HEK293 (cell line): ENCODE data around the gene AGO3.

Experiments
- BCL11B ChIP-seq: fragments of 450-650 bp; formaldehyde crosslinking; IDR thresholded peaks from 2 replicates; pipeline ENCODE4 v1.5.1; 2016; ENCODE audit warnings: low read depth, missing biosample characterization, missing genetic modification characterization
- KLF8 ChIP-seq: fragments of 450-650 bp; formaldehyde crosslinking; IDR thresholded peaks from 2 replicates; pipeline ENCODE4 v1.5.1; 2016; ENCODE audit warnings: missing biosample characterization, missing genetic modification characterization
- KLF9 ChIP-seq: fragments of 450-650 bp; formaldehyde crosslinking; IDR thresholded peaks from 2 replicates; pipeline ENCODE4 v1.5.1; 2016; ENCODE audit warnings: missing biosample characterization, missing genetic modification characterization, low read depth
- MYNN ChIP-seq: fragments of 450-650 bp; formaldehyde crosslinking; IDR thresholded peaks from 2 replicates; pipeline ENCODE4 v1.5.1; 2016; ENCODE audit warnings: missing biosample characterization, missing genetic modification characterization, borderline replicate concordance
- SP7 ChIP-seq: fragments of 450-650 bp; formaldehyde crosslinking; IDR thresholded peaks from 2 replicates; pipeline ENCODE4 v1.5.1; 2016; ENCODE audit warnings: missing biosample characterization, missing genetic modification characterization
- TRIM28 ChIP-seq: IDR thresholded peaks from 2 replicates; pipeline ENCODE4 v1.6.1; 2011; ENCODE audit warnings: low read length, control low read depth, borderline replicate concordance
- WT1 ChIP-seq: fragments of 450-650 bp; formaldehyde crosslinking; IDR thresholded peaks from 2 replicates; pipeline ENCODE4 v1.5.1; 2016; ENCODE audit warnings: missing biosample characterization, missing genetic modification characterization
- YY1 ChIP-seq: fragments of 450-650 bp; formaldehyde crosslinking; IDR thresholded peaks from 2 replicates; pipeline ENCODE4 v1.5.1; 2018; ENCODE audit warnings: missing biosample characterization, missing genetic modification characterization
- ZNF121 ChIP-seq: fragments of 450-650 bp; formaldehyde crosslinking; IDR thresholded peaks from 2 replicates; pipeline ENCODE4 v1.5.1; 2016; ENCODE audit warnings: missing biosample characterization, missing genetic modification characterization
- ZNF169 ChIP-seq: fragments of 450-650 bp; formaldehyde crosslinking; IDR thresholded peaks from 2 replicates; pipeline ENCODE4 v1.5.1; 2016; ENCODE audit warnings: missing biosample characterization, missing genetic modification characterization
- ZNF311 ChIP-seq: fragments of 450-650 bp; formaldehyde crosslinking; IDR thresholded peaks from 2 replicates; pipeline ENCODE4 v1.5.1; 2017; ENCODE audit warnings: missing biosample characterization, missing genetic modification characterization, borderline replicate concordance
- ZNF391 ChIP-seq: fragments of 450-650 bp; formaldehyde crosslinking; IDR thresholded peaks from 2 replicates; pipeline ENCODE4 v1.5.1; 2016; ENCODE audit warnings: low read depth, missing biosample characterization, missing genetic modification characterization, borderline replicate concordance
- ZNF555 ChIP-seq: fragments of 450-650 bp; formaldehyde crosslinking; conservative IDR thresholded peaks from 2 replicates; pipeline ENCODE4 v1.5.1; 2017; ENCODE audit warnings: missing biosample characterization, mild to moderate bottlenecking, missing genetic modification characterization, inconsistent platforms
- ZSCAN23 ChIP-seq: fragments of 450-650 bp; formaldehyde crosslinking; IDR thresholded peaks from 2 replicates; pipeline ENCODE4 v1.5.1; 2016; ENCODE audit warnings: missing biosample characterization, missing genetic modification characterization
- TF ChIP-seq, protein P1 (sequence below): fragments of 450-650 bp; formaldehyde crosslinking; IDR thresholded peaks from 2 replicates; pipeline ENCODE4 v1.5.0; 2017; ENCODE audit warnings: missing biosample characterization, missing genetic modification characterization, borderline replicate concordance
- TF ChIP-seq, protein P2 (sequence below): fragments of 450-650 bp; formaldehyde crosslinking; IDR thresholded peaks from 2 replicates; pipeline ENCODE4 v1.5.1; 2016; ENCODE audit warnings: missing biosample characterization, missing genetic modification characterization
- TF ChIP-seq, protein P3 (sequence below): fragments of 450-650 bp; formaldehyde crosslinking; IDR thresholded peaks from 2 replicates; pipeline ENCODE4 v1.5.1; 2016; ENCODE audit warnings: missing biosample characterization, missing genetic modification characterization
- TF ChIP-seq, protein P4 (sequence below): fragments of 450-650 bp; formaldehyde crosslinking; IDR thresholded peaks from 2 replicates; pipeline ENCODE4 v1.5.1; 2016; ENCODE audit warnings: missing biosample characterization, missing genetic modification characterization
- TF ChIP-seq, protein P5 (sequence below): fragments of 450-650 bp; formaldehyde crosslinking; IDR thresholded peaks from 2 replicates; pipeline ENCODE4 v1.5.1; 2017; ENCODE audit warnings: missing biosample characterization, missing genetic modification characterization
- TF ChIP-seq, protein P6 (sequence below): fragments of 450-650 bp; IDR thresholded peaks from 2 replicates; pipeline ENCODE4 v1.5.1; 2018; ENCODE audit warnings: missing biosample characterization, missing genetic modification characterization
- TF ChIP-seq, protein P7 (sequence below): fragments of 450-650 bp; formaldehyde crosslinking; IDR thresholded peaks from 2 replicates; pipeline ENCODE4 v1.5.1; 2016; ENCODE audit warnings: missing biosample characterization, missing genetic modification characterization
- TF ChIP-seq, protein P8 (sequence below): fragments of 450-650 bp; formaldehyde crosslinking; conservative IDR thresholded peaks from 2 replicates; pipeline ENCODE4 v1.5.1; 2016; ENCODE audit warnings: low read depth, missing biosample characterization, missing genetic modification characterization

Gene AGO3

DNA sequence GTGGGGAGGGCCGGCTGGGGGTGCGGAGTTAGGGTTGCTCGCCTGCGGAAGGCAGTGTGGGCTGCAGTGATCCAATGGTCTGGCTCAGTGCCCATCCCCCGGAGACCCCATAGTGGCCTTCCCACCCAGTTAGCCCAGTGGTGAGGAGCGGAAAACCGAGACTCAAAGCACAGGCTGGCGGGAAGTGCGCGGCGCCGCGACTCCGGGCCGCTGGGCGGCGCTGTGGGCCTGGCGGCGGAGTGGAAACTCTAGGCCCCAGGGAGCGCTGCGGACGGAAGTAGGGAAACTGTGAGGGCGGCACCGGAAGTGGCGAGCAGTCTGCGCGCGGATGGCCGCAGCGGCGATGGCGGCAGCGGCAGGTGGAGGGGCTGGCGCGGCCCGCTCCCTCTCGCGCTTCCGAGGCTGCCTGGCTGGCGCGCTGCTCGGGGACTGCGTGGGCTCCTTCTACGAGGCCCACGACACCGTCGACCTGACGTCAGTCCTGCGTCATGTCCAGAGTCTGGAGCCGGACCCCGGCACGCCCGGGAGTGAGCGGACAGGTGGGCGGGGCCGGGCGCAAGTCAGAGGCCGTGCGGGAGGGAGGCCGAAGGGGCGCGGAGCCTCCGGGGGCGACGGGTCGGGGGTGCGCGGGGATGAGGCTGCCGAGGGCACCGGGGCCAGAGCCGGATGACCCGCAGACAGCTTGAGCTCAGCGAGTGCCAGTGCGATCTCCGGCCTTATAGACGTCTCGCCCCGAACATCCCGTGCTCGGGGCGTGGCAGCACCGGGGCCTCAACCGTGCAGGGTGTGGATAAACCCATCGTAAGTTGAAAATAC, 157.9 kb downstream of the AGO3 start, which contains the start of gene ADPRS (continued):
- TF ChIP-seq ZNF391 (tag by site-specific recombination) (peak; percentile 79; the same call in 1 of the 2 replicates), KLF8 (tag by site-specific recombination) (peak; percentile 98), SP7 (tag by site-specific recombination) (peak; percentile 91), ZNF121 (peak; percentile 66; the same call in 1 of the 2 replicates), MYNN (0 out of 2 replicates have a peak, but pooled peaks have one; percentile 17), WT1 (tag by site-specific recombination) (peak; percentile 45; the same call in 1 of the 2 replicates), ZNF555 (tag by site-specific recombination) (no peak), ZNF311 (tag by site-specific recombination) (no peak), TRIM28 (no peak), YY1 (peak; percentile 99), KLF9 (tag by site-specific recombination) (peak; percentile 100), ZSCAN23 (tag by site-specific recombination) (no peak), BCL11B (tag by site-specific recombination) (peak; percentile 70; the same call in 1 of the 2 replicates), ZNF169 (tag by site-specific recombination) (no peak; the same call in 1 of the 2 replicates)
- TF ChIP-seq, protein P1, sequence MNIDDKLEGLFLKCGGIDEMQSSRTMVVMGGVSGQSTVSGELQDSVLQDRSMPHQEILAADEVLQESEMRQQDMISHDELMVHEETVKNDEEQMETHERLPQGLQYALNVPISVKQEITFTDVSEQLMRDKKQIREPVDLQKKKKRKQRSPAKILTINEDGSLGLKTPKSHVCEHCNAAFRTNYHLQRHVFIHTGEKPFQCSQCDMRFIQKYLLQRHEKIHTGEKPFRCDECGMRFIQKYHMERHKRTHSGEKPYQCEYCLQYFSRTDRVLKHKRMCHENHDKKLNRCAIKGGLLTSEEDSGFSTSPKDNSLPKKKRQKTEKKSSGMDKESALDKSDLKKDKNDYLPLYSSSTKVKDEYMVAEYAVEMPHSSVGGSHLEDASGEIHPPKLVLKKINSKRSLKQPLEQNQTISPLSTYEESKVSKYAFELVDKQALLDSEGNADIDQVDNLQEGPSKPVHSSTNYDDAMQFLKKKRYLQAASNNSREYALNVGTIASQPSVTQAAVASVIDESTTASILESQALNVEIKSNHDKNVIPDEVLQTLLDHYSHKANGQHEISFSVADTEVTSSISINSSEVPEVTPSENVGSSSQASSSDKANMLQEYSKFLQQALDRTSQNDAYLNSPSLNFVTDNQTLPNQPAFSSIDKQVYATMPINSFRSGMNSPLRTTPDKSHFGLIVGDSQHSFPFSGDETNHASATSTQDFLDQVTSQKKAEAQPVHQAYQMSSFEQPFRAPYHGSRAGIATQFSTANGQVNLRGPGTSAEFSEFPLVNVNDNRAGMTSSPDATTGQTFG (tag by site-specific recombination): peak; percentile 94
- TF ChIP-seq, protein P2, sequence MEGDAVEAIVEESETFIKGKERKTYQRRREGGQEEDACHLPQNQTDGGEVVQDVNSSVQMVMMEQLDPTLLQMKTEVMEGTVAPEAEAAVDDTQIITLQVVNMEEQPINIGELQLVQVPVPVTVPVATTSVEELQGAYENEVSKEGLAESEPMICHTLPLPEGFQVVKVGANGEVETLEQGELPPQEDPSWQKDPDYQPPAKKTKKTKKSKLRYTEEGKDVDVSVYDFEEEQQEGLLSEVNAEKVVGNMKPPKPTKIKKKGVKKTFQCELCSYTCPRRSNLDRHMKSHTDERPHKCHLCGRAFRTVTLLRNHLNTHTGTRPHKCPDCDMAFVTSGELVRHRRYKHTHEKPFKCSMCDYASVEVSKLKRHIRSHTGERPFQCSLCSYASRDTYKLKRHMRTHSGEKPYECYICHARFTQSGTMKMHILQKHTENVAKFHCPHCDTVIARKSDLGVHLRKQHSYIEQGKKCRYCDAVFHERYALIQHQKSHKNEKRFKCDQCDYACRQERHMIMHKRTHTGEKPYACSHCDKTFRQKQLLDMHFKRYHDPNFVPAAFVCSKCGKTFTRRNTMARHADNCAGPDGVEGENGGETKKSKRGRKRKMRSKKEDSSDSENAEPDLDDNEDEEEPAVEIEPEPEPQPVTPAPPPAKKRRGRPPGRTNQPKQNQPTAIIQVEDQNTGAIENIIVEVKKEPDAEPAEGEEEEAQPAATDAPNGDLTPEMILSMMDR (tag by site-specific recombination): peak; percentile 100
- TF ChIP-seq, protein P3, sequence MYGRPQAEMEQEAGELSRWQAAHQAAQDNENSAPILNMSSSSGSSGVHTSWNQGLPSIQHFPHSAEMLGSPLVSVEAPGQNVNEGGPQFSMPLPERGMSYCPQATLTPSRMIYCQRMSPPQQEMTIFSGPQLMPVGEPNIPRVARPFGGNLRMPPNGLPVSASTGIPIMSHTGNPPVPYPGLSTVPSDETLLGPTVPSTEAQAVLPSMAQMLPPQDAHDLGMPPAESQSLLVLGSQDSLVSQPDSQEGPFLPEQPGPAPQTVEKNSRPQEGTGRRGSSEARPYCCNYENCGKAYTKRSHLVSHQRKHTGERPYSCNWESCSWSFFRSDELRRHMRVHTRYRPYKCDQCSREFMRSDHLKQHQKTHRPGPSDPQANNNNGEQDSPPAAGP (tag by site-specific recombination): peak; percentile 92
- TF ChIP-seq, protein P4, sequence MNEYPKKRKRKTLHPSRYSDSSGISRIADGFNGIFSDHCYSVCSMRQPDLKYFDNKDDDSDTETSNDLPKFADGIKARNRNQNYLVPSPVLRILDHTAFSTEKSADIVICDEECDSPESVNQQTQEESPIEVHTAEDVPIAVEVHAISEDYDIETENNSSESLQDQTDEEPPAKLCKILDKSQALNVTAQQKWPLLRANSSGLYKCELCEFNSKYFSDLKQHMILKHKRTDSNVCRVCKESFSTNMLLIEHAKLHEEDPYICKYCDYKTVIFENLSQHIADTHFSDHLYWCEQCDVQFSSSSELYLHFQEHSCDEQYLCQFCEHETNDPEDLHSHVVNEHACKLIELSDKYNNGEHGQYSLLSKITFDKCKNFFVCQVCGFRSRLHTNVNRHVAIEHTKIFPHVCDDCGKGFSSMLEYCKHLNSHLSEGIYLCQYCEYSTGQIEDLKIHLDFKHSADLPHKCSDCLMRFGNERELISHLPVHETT (tag by site-specific recombination): peak; percentile 94
- TF ChIP-seq, protein P5, sequence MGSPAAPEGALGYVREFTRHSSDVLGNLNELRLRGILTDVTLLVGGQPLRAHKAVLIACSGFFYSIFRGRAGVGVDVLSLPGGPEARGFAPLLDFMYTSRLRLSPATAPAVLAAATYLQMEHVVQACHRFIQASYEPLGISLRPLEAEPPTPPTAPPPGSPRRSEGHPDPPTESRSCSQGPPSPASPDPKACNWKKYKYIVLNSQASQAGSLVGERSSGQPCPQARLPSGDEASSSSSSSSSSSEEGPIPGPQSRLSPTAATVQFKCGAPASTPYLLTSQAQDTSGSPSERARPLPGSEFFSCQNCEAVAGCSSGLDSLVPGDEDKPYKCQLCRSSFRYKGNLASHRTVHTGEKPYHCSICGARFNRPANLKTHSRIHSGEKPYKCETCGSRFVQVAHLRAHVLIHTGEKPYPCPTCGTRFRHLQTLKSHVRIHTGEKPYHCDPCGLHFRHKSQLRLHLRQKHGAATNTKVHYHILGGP (tag by site-specific recombination): peak; percentile 6; the same call in 1 of the 2 replicates
- TF ChIP-seq, protein P6, sequence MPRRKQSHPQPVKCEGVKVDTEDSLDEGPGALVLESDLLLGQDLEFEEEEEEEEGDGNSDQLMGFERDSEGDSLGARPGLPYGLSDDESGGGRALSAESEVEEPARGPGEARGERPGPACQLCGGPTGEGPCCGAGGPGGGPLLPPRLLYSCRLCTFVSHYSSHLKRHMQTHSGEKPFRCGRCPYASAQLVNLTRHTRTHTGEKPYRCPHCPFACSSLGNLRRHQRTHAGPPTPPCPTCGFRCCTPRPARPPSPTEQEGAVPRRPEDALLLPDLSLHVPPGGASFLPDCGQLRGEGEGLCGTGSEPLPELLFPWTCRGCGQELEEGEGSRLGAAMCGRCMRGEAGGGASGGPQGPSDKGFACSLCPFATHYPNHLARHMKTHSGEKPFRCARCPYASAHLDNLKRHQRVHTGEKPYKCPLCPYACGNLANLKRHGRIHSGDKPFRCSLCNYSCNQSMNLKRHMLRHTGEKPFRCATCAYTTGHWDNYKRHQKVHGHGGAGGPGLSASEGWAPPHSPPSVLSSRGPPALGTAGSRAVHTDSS (tag by site-specific recombination): no peak
- TF ChIP-seq, protein P7, sequence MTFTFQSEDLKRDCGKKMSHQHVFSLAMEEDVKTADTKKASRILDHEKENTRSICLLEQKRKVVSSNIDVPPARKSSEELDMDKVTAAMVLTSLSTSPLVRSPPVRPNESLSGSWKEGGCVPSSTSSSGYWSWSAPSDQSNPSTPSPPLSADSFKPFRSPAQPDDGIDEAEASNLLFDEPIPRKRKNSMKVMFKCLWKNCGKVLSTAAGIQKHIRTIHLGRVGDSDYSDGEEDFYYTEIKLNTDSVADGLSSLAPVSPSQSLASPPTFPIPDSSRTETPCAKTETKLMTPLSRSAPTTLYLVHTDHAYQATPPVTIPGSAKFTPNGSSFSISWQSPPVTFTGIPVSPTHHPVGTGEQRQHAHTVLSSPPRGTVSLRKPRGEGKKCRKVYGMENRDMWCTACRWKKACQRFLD (tag by site-specific recombination): no peak
- TF ChIP-seq, protein P8, sequence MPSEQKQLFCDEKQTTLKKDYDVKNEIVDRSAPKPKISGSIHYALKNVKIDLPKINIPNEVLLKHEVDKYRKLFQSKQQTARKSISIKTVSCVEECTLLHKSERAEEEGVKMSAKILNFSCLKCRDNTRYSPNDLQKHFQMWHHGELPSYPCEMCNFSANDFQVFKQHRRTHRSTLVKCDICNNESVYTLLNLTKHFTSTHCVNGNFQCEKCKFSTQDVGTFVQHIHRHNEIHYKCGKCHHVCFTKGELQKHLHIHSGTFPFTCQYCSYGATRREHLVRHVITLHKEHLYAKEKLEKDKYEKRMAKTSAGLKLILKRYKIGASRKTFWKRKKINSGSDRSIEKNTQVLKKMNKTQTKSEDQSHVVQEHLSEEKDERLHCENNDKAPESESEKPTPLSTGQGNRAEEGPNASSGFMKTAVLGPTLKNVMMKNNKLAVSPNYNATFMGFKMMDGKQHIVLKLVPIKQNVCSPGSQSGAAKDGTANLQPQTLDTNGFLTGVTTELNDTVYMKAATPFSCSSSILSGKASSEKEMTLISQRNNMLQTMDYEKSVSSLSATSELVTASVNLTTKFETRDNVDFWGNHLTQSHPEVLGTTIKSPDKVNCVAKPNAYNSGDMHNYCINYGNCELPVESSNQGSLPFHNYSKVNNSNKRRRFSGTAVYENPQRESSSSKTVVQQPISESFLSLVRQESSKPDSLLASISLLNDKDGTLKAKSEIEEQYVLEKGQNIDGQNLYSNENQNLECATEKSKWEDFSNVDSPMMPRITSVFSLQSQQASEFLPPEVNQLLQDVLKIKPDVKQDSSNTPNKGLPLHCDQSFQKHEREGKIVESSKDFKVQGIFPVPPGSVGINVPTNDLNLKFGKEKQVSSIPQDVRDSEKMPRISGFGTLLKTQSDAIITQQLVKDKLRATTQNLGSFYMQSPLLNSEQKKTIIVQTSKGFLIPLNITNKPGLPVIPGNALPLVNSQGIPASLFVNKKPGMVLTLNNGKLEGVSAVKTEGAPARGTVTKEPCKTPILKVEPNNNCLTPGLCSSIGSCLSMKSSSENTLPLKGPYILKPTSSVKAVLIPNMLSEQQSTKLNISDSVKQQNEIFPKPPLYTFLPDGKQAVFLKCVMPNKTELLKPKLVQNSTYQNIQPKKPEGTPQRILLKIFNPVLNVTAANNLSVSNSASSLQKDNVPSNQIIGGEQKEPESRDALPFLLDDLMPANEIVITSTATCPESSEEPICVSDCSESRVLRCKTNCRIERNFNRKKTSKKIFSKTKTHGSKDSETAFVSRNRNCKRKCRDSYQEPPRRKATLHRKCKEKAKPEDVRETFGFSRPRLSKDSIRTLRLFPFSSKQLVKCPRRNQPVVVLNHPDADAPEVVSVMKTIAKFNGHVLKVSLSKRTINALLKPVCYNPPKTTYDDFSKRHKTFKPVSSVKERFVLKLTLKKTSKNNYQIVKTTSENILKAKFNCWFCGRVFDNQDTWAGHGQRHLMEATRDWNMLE: peak; percentile 89
